SK-N-SH (cell line): ENCODE results near the gene MRPS34. TPM values are rescaled to one million over a fixed set of nuclear protein-coding genes. Genes with fewer than 3 reads are reported as not detected.

ENCODE experiments used
- CTCF ChIA-PET: fragments of 300-600, 350-600 bp; formaldehyde crosslinking; extraction: SDS; loops from one replicate; lab custom pipeline; 2021; lab: Yijun Ruan, JAX
- POLR2A ChIA-PET: fragments of 350-600 bp; sonication (Branson Sonifier 250); formaldehyde crosslinking; extraction: SDS; loops from one replicate; lab custom pipeline; 2020; ENCODE audit warnings: antibody characterized with exemption, inconsistent platforms; lab: Yijun Ruan, JAX
- DNase-seq: peaks from one replicate; pipeline ENCODE4 v3.0.0; 2012
- H2AFZ ChIP-seq: fragments of 200-600 bp; sonication (generic); 2 replicates; pipeline ENCODE4 v1.8.1; 2016; ENCODE audit warnings: antibody characterized with exemption, mild to moderate bottlenecking, low read depth
- H3F3A ChIP-seq: fragments of 200-600 bp; sonication (generic); replicated peaks from 2 replicates; pipeline ENCODE3; 2016; ENCODE audit warnings: antibody characterized with exemption, mild to moderate bottlenecking; ENCODE audit not compliant: insufficient read depth
- H3K27ac ChIP-seq, 2 experiments: fragments of 200-500 bp in 1 of 2; fragments of 200-600 bp in 1 of 2; sonication (Bioruptor generic) in 1 of 2; sonication (generic), shearing (Covaris generic) in 1 of 2; 2 replicates each; pipeline versions ENCODE4 v1.5.1 to v1.6.1; 2014 to 2016; ENCODE audit warnings: low read depth in 2 of 2, inconsistent platforms in 1 of 2, low read length in 1 of 2, mild to moderate bottlenecking in 1 of 2, mixed read lengths in 1 of 2
- H3K27me3 ChIP-seq: fragments of 200-600 bp; sonication (generic), shearing (Covaris generic); 2 replicates; pipeline ENCODE4 v1.6.1; 2016; ENCODE audit warnings: mixed run types; ENCODE audit not compliant: insufficient read depth
- H3K36me3 ChIP-seq, 2 experiments: fragments of 200-500 bp in 1 of 2; fragments of 200-600 bp in 1 of 2; sonication (Bioruptor generic) in 1 of 2; sonication (generic) in 1 of 2; replicated peaks in 1 of 2; 2 replicates each; pipeline versions ENCODE3 to v1.5.1; 2014 to 2016; ENCODE audit warnings: low read length in 1 of 2, mild to moderate bottlenecking in 1 of 2; ENCODE audit not compliant: insufficient read depth in 2 of 2, control insufficient read depth in 1 of 2
- H3K4me1 ChIP-seq, 2 experiments: fragments of 200-500 bp in 1 of 2; fragments of 200-600 bp in 1 of 2; sonication (Bioruptor generic) in 1 of 2; sonication (generic), shearing (Covaris generic) in 1 of 2; 2 replicates each; pipeline versions ENCODE4 v1.5.1 to v1.6.1; 2014 to 2016; ENCODE audit warnings: low read depth in 1 of 2, low read length in 1 of 2, mixed run types in 1 of 2; ENCODE audit not compliant: insufficient read depth in 2 of 2, control insufficient read depth in 1 of 2
- H3K4me2 ChIP-seq: fragments of 200-600 bp; sonication (generic), shearing (Covaris generic); 2 replicates; pipeline ENCODE4 v1.6.1; 2017; ENCODE audit warnings: mixed run types
- H3K4me3 ChIP-seq, 2 experiments: fragments of 200-500 bp in 1 of 2; fragments of 200-600 bp in 1 of 2; sonication (Bioruptor generic) in 1 of 2; sonication (generic), shearing (Covaris generic) in 1 of 2; 2 replicates each; pipeline versions ENCODE4 v1.5.1 to v1.8.1; 2014 to 2016; ENCODE audit warnings: low read depth in 2 of 2, inconsistent platforms in 1 of 2, low read length in 1 of 2, mild to moderate bottlenecking in 1 of 2, mixed read lengths in 1 of 2, moderate library complexity in 1 of 2
- H3K79me2 ChIP-seq: fragments of 200-600 bp; sonication (generic); 2 replicates; pipeline ENCODE4 v1.8.1; 2017; ENCODE audit warnings: mild to moderate bottlenecking; ENCODE audit not compliant: insufficient read depth
- H3K9ac ChIP-seq: fragments of 200-600 bp; sonication (generic); 2 replicates; pipeline ENCODE4 v1.6.1; 2017; ENCODE audit warnings: mixed run types
- H3K9me2 ChIP-seq: fragments of 200-600 bp; sonication (generic); 2 replicates; pipeline ENCODE4 v1.6.1; 2017; ENCODE audit warnings: mixed run types
- H3K9me3 ChIP-seq: fragments of 200-600 bp; sonication (generic); 2 replicates; pipeline ENCODE4 v1.6.1; 2017; ENCODE audit warnings: mixed run types, mild to moderate bottlenecking, moderate library complexity
- H4K20me1 ChIP-seq: fragments of 200-600 bp; sonication (generic); 2 replicates; pipeline ENCODE4 v1.6.1; 2017; ENCODE audit warnings: mild to moderate bottlenecking, mixed run types; ENCODE audit not compliant: insufficient read depth
- CHD2 ChIP-seq: fragments of 150-350 bp; IDR thresholded peaks from 2 replicates; pipeline ENCODE4 v1.6.1; 2018; ENCODE audit warnings: low read length; ENCODE audit not compliant: partially characterized antibody
- ELF1 ChIP-seq: IDR thresholded peaks from 2 replicates; pipeline ENCODE4 v1.4.0; 2012
- EP300 ChIP-seq, 2 experiments: IDR thresholded peaks; 2 replicates each; pipeline versions ENCODE4 v1.4.0 to v1.6.1; 2012; ENCODE audit warnings: borderline replicate concordance in 1 of 2, low read depth in 1 of 2, low read length in 1 of 2
- GABPA ChIP-seq: IDR thresholded peaks from 2 replicates; pipeline ENCODE4 v1.4.0; 2012; ENCODE audit warnings: low read depth, mild to moderate bottlenecking
- GATA2 ChIP-seq: sonication (generic); formaldehyde crosslinking; IDR thresholded peaks from 2 replicates; pipeline ENCODE4 v1.5.0; 2020; ENCODE audit warnings: mild to moderate bottlenecking, missing genetic modification reagents
- POLR2AphosphoS5 ChIP-seq: IDR thresholded peaks from 2 replicates; pipeline ENCODE4 v1.6.1; 2012; ENCODE audit warnings: low read depth, low read length
- YY1 ChIP-seq: IDR thresholded peaks from 2 replicates; pipeline ENCODE4 v1.4.0; 2012; ENCODE audit warnings: low read depth, mild to moderate bottlenecking
- whole genome bisulfite sequencing: methylation state at CpG from one replicate; pipeline ENCODE4 v1.1.6; 2017; ENCODE audit warnings: low lambda C conversion rate; 5-methylcytosine and 5-hydroxymethylcytosine counted together
- polyA plus RNA-seq, 3 experiments: library from polyadenylated mRNA; depleted of rRNA; stranded (reverse); fragments of >200 nt; gene quantifications; 2 replicates each; pipeline ENCODE4 v1.2.3, GENCODE V29; 2012
- TF ChIP-seq, protein P1 (sequence below): IDR thresholded peaks from 2 replicates; pipeline ENCODE4 v1.4.0; 2012; ENCODE audit warnings: low read depth, borderline replicate concordance
- TF ChIP-seq, protein P2 (sequence below): IDR thresholded peaks from 2 replicates; pipeline ENCODE4 v1.4.0; 2012; ENCODE audit warnings: low read depth, borderline replicate concordance
- TF ChIP-seq, protein P3 (sequence below): IDR thresholded peaks from 2 replicates; pipeline ENCODE4 v1.6.1; 2012; ENCODE audit warnings: mild to moderate bottlenecking, low read depth, low read length, moderate library complexity

The MRPS34 gene
- polyA plus RNA-seq, 1 of the 3 experiments (the other 2 are of a cell fraction): 156 TPM

DNA sequence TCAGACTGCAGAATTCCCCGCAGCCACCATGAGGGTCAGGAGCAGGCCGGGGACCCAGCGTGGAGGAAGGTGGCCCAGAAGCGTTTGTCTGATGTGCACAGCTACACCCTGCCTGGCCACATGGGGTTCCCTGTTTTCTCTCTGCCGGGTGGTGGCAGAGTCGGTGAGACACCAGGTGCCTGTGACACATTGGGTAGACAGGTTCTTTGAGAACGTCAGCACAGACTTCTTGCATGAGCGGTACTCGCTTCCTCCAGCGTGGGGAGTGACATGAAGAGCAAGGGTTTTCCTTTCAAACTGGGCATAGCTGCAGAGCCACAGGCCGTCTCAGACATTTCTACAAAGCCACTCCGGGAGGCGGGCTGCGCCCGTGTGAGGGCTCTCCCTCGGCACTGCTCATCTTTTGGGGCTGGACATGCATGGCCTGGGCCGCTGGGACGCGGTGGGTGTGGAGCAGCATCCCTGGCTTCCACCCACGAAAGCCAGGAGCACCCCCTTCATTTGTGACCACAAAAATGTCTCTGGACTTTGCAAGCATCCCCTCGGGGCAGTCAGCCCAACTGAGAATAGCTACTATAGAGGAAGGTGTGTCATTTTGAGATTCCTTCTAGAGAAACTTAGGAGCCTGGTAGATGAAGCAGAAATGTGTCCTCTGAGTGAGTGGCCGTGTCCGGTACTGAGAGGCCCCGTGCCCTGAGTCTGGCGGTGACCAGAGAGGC lies 27.6 kb downstream of the MRPS34 start:
- 0 out of 2 replicates have a peak, but pooled peaks cover 3% of the 10 kb centered on the region for H3K79me2 ChIP-seq
- H3F3A ChIP-seq: no peaks in the 10 kb centered on the region
- H3K36me3 ChIP-seq: peaks cover 4 to 63% of the 10 kb centered on the region in 2 experiments
- no peak overlapping the region for H3K4me2 ChIP-seq
- H3K4me3 ChIP-seq: no peak overlapping the region
- no peak overlapping the region for H3K9ac ChIP-seq
- CTCF ChIA-PET: interaction anchor here (0.7 kb wide), 1 partner anchor 21 kb away, joined by 3 read pairs; no protein-coding TSS in a partner anchor
- H3K27me3 ChIP-seq: no peaks in the 10 kb centered on the region
- H3K9me2 ChIP-seq: no peaks in the 10 kb centered on the region
- POLR2A ChIA-PET: no interaction called here
- WGBS: 90% methylated on average over 17 of the region's 25 CpGs
- DNase-seq: no peak
- no peak overlapping the region for H2AFZ ChIP-seq
- H3K27ac ChIP-seq: no peak overlapping the region
- no peaks in the 10 kb centered on the region for H3K9me3 ChIP-seq
- no peak for TF ChIP-seq YY1
- TF ChIP-seq, protein P1, sequence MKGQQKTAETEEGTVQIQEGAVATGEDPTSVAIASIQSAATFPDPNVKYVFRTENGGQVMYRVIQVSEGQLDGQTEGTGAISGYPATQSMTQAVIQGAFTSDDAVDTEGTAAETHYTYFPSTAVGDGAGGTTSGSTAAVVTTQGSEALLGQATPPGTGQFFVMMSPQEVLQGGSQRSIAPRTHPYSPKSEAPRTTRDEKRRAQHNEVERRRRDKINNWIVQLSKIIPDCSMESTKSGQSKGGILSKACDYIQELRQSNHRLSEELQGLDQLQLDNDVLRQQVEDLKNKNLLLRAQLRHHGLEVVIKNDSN: no peak
- no peak for TF ChIP-seq ELF1
- H4K20me1 ChIP-seq: no peaks in the 10 kb centered on the region
- no peaks in the 10 kb centered on the region for H3K4me1 ChIP-seq

DNA sequence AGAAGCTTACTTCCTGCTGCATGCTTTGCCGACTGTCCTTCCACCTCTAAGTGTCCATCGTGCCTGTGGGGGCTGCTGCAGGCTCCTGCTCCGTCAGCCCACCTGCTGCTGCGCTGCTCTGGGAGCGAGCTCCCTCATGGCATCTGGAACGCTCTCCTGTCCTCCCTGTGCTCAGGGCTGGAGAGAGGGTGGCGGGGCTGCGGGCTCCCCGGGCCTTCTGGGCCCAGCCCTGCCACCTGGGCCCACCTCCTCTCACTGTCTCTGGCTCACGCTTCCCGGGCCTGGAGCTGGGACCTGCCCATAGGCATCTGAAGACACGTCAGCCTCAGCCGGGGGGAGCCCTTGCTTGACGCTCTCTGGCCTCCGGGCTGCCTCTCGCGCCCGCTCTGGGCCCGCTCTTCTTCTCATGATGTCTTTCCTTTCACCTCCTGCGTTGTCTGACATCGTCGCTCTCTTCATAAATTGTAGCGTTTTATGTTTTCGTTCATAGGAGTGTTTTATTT lies 28.5 kb downstream of the MRPS34 start:
- Histone ChIP-seq H3K36me3 (peaks cover 4 to 58% of the 10 kb centered on the region in 2 experiments), H3K27ac (no peak overlapping the region), H2AFZ (no peak overlapping the region), H4K20me1 (no peaks in the 10 kb centered on the region), H3K4me3 (no peak overlapping the region), H3K9me2 (no peaks in the 10 kb centered on the region), H3K4me1 (no peaks in the 10 kb centered on the region), H3K9me3 (no peaks in the 10 kb centered on the region), H3K79me2 (0 out of 2 replicates have a peak, but pooled peaks cover 4% of the 10 kb centered on the region), H3K27me3 (no peaks in the 10 kb centered on the region), H3K9ac (no peak overlapping the region), H3K4me2 (no peak overlapping the region), H3F3A (peaks cover 7% of the 10 kb centered on the region)
- ChIA-PET CTCF (no interaction called here), POLR2A (no interaction called here)
- no peak for DNase-seq
- TF ChIP-seq EP300 (IDR thresholded peaks at IDR 0.05; ENCODE audit: borderline replicate concordance in 1 of 2, low read depth in 1 of 2, low read length in 1 of 2) (no peak), GATA2 (CRISPR knock-in tag) (no peak)
- WGBS: 94% methylated on average over 16 of the region's 24 CpGs

DNA sequence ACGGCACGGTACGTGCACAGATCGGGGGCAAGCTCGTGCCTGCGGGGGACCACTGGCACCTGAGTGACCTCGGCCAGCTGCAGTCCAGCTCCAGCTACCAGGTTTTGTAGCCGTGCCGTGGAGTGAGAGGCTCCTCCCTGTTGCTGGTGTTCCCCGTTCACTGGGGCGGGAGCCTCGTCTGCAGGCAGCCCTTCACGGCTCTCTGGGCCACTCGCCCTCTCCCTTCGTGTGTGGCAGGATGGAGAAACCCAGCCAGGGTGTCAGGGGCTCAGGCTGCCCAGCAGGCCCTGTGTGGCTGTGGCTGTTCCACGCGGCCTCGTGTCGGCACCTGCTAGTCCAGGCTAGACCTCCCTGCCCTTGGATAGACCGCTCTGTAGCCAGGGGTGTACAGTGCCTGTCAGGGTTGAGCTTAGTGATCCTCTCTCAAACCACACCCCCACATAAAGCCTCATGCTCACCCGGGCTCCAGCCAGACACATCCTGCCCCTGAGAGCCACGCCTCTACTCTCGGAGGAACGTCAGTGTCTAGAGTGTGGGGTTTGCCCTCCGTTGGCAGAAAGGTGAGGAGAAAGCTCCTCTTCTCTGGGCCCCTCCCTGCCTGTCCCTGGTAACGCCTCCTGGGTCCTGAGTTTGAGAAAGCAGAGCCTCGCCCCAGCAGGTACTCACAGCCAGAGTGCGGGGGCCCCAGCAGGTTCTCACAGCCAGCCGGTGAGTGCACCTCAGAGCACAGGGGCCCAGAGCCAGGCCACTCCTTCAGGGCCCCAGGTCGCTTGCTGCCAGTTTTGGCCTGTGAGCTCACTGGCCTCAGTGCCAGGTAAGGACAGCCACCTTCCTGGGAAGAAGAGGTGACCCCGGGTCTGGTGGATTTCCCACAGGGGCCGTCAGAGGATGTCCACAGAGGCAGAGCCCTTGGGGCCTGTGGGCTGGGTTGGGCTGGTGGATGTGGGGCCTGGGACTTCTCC lies 29.3 kb downstream of the MRPS34 start:
- Histone ChIP-seq H2AFZ (no peak overlapping the region), H3K27me3 (no peaks in the 10 kb centered on the region), H3K4me3 (no peak overlapping the region), H3K9me2 (no peaks in the 10 kb centered on the region), H3K79me2 (0 out of 2 replicates have a peak, but pooled peaks cover 4% of the 10 kb centered on the region), H3K9ac (no peak overlapping the region), H3K4me1 (no peaks in the 10 kb centered on the region), H3F3A (peaks cover 14% of the 10 kb centered on the region), H3K27ac (no peak overlapping the region), H3K36me3 (peaks cover under 1 to 51% of the 10 kb centered on the region in 2 experiments), H3K4me2 (no peak overlapping the region), H4K20me1 (no peaks in the 10 kb centered on the region), H3K9me3 (no peaks in the 10 kb centered on the region)
- no peak for DNase-seq
- CTCF ChIA-PET: no interaction called here
- 93% methylated on average over 23 of the region's 32 CpGs for WGBS
- POLR2A ChIA-PET: no interaction called here
- TF ChIP-seq, protein P2, sequence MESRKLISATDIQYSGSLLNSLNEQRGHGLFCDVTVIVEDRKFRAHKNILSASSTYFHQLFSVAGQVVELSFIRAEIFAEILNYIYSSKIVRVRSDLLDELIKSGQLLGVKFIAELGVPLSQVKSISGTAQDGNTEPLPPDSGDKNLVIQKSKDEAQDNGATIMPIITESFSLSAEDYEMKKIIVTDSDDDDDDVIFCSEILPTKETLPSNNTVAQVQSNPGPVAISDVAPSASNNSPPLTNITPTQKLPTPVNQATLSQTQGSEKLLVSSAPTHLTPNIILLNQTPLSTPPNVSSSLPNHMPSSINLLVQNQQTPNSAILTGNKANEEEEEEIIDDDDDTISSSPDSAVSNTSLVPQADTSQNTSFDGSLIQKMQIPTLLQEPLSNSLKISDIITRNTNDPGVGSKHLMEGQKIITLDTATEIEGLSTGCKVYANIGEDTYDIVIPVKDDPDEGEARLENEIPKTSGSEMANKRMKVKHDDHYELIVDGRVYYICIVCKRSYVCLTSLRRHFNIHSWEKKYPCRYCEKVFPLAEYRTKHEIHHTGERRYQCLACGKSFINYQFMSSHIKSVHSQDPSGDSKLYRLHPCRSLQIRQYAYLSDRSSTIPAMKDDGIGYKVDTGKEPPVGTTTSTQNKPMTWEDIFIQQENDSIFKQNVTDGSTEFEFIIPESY: no peak
- TF ChIP-seq GABPA (no peak), CHD2 (no peak), POLR2AphosphoS5 (no peak)
- TF ChIP-seq, protein P3, sequence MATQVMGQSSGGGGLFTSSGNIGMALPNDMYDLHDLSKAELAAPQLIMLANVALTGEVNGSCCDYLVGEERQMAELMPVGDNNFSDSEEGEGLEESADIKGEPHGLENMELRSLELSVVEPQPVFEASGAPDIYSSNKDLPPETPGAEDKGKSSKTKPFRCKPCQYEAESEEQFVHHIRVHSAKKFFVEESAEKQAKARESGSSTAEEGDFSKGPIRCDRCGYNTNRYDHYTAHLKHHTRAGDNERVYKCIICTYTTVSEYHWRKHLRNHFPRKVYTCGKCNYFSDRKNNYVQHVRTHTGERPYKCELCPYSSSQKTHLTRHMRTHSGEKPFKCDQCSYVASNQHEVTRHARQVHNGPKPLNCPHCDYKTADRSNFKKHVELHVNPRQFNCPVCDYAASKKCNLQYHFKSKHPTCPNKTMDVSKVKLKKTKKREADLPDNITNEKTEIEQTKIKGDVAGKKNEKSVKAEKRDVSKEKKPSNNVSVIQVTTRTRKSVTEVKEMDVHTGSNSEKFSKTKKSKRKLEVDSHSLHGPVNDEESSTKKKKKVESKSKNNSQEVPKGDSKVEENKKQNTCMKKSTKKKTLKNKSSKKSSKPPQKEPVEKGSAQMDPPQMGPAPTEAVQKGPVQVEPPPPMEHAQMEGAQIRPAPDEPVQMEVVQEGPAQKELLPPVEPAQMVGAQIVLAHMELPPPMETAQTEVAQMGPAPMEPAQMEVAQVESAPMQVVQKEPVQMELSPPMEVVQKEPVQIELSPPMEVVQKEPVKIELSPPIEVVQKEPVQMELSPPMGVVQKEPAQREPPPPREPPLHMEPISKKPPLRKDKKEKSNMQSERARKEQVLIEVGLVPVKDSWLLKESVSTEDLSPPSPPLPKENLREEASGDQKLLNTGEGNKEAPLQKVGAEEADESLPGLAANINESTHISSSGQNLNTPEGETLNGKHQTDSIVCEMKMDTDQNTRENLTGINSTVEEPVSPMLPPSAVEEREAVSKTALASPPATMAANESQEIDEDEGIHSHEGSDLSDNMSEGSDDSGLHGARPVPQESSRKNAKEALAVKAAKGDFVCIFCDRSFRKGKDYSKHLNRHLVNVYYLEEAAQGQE: no peak
